ENCODE measurements around the gene CORIN. TPM values are rescaled to one million over a fixed set of nuclear protein-coding genes. Genes with fewer than 3 reads are reported as not detected.

The CORIN gene
- total and polyA plus RNA-seq, 10 of the 15 experiments (the other 5 are each of a cell fraction or from before 2014, with no cell fraction given): 0.02 to 0.45 (median 0.09) TPM; not detected in 3

GRCh38 chr4:47647544-47647943 is 190.3 kb downstream of the CORIN start:
- WGBS (ENCODE audit: insufficient coverage, insufficient replicate concordance, low lambda C conversion rate, missing lambda C conversion rate): 71% methylated on average over 3 of the region's 3 CpGs
- H2AFZ ChIP-seq (ENCODE audit: control insufficient read depth, low read depth, low read length): no peak overlapping the region
- no peak overlapping the region for H3K4me2 ChIP-seq (ENCODE audit: control insufficient read depth, insufficient read depth)
- H3K79me2 ChIP-seq (ENCODE audit: control insufficient read depth, insufficient read depth, low read length): no peaks in the 10 kb centered on the region
- H3K4me1 ChIP-seq (ENCODE audit: control insufficient read depth, insufficient read depth, low read length): no peaks in the 10 kb centered on the region
- no peak overlapping the region for H3K4me3 ChIP-seq
- no peaks in the 10 kb centered on the region for H3K36me3 ChIP-seq (ENCODE audit: control insufficient read depth in 2 of 2, insufficient read depth in 2 of 2, low read length in 1 of 2)
- ChIA-PET POLR2A (no interaction called here), RAD21 (ENCODE audit: unreplicated experiment) (no interaction called here), CTCF (interaction anchor here (1.0 kb wide), 1 partner anchor 21 kb away, joined by 3 read pairs; no protein-coding TSS in a partner anchor), SMC1A (ENCODE audit: uncharacterized antibody, unreplicated experiment) (no interaction called here)
- no peaks in the 10 kb centered on the region for H4K20me1 ChIP-seq (ENCODE audit: control insufficient read depth, insufficient read depth)
- H3K27me3 ChIP-seq (replicated peaks in 1 of 2; ENCODE audit: control insufficient read depth in 2 of 2, insufficient read depth in 2 of 2, low read length in 1 of 2): no peaks in the 10 kb centered on the region
- in situ Hi-C loops (cut with MboI) (no loop called here), intact Hi-C loops (cut with micrococcal nuclease; ENCODE audit: unreplicated experiment) (no loop called here)
- ATAC-seq (no peak), FAIRE-seq (no peak), DNase-seq (ENCODE audit: low read depth, low spot score) (no peak)
- no TSS peak for BruUV-seq (replicated peaks)
- H3K9ac ChIP-seq (ENCODE audit: control insufficient read depth, insufficient read depth, low read length): no peak overlapping the region
- H3K9me3 ChIP-seq (replicated peaks; ENCODE audit: control insufficient read depth, insufficient read depth, low read length): no peaks in the 10 kb centered on the region
- no peak overlapping the region for H3K27ac ChIP-seq (ENCODE audit: control insufficient read depth, insufficient read depth)
- TF ChIP-seq TCF7 (IDR thresholded peaks at IDR 0.05; ENCODE audit: borderline replicate concordance) (no peak), ETV6 (conservative IDR thresholded peaks at IDR 0.05 in 1 of 2, IDR thresholded peaks at IDR 0.05 in 1 of 2; ENCODE audit: borderline replicate concordance in 1 of 2, low read depth in 1 of 2) (no peak), GABPA (IDR thresholded peaks at IDR 0.05; ENCODE audit: low read depth) (no peak), PRDM15 (CRISPR knock-in tag; IDR thresholded peaks at IDR 0.05) (no peak), USF1 (IDR thresholded peaks at IDR 0.05; ENCODE audit: borderline replicate concordance, extremely low read length, insufficient read depth, low read depth, low read length) (no peak), NRF1 (conservative IDR thresholded peaks at IDR 0.05; ENCODE audit: low read depth, low read length) (no peak), BCL11A (IDR thresholded peaks at IDR 0.05; ENCODE audit: low read depth, low read length) (no peak), KLF5 (IDR thresholded peaks at IDR 0.05; ENCODE audit: partially characterized antibody) (no peak), SUPT20H (IDR thresholded peaks at IDR 0.05; ENCODE audit: borderline replicate concordance, control insufficient read depth, low read depth, low read length) (no peak), SREBF1 (IDR thresholded peaks at IDR 0.05; ENCODE audit: low read length) (no peak), POU2F2 (IDR thresholded peaks at IDR 0.05; ENCODE audit: borderline replicate concordance, low read depth, low read length) (no peak)
- TF ChIP-seq, protein P1, sequence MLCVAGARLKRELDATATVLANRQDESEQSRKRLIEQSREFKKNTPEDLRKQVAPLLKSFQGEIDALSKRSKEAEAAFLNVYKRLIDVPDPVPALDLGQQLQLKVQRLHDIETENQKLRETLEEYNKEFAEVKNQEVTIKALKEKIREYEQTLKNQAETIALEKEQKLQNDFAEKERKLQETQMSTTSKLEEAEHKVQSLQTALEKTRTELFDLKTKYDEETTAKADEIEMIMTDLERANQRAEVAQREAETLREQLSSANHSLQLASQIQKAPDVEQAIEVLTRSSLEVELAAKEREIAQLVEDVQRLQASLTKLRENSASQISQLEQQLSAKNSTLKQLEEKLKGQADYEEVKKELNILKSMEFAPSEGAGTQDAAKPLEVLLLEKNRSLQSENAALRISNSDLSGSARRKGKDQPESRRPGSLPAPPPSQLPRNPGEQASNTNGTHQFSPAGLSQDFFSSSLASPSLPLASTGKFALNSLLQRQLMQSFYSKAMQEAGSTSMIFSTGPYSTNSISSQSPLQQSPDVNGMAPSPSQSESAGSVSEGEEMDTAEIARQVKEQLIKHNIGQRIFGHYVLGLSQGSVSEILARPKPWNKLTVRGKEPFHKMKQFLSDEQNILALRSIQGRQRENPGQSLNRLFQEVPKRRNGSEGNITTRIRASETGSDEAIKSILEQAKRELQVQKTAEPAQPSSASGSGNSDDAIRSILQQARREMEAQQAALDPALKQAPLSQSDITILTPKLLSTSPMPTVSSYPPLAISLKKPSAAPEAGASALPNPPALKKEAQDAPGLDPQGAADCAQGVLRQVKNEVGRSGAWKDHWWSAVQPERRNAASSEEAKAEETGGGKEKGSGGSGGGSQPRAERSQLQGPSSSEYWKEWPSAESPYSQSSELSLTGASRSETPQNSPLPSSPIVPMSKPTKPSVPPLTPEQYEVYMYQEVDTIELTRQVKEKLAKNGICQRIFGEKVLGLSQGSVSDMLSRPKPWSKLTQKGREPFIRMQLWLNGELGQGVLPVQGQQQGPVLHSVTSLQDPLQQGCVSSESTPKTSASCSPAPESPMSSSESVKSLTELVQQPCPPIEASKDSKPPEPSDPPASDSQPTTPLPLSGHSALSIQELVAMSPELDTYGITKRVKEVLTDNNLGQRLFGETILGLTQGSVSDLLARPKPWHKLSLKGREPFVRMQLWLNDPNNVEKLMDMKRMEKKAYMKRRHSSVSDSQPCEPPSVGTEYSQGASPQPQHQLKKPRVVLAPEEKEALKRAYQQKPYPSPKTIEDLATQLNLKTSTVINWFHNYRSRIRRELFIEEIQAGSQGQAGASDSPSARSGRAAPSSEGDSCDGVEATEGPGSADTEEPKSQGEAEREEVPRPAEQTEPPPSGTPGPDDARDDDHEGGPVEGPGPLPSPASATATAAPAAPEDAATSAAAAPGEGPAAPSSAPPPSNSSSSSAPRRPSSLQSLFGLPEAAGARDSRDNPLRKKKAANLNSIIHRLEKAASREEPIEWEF (IDR thresholded peaks at IDR 0.05; ENCODE audit: insufficient replicate concordance, low read depth, low read length): no peak

Measured in GM12878 (cell line).